SK-N-DZ (cell line): ENCODE results near the gene COMT.

ENCODE experiments used
- DNase-seq: peaks from one replicate; pipeline ENCODE4 v3.0.0-alpha.2; 2015; ENCODE audit warnings: low spot score

COMT gene

GRCh38 chr22:19969141-19969928 is 27.8 kb downstream of the COMT start:
- DNase-seq: no peak

GRCh38 chr22:19970031-19970478 is 28.5 kb downstream of the COMT start:
- no peak for DNase-seq

- peak; percentile 62 for DNase-seq
Measured at GRCh38 chr22:19970479-19971275, 29.1 kb downstream of the COMT start.

GRCh38 chr22:19971276-19972124 is 29.9 kb downstream of the COMT start:
- no peak for DNase-seq

- no peak for DNase-seq
Measured at GRCh38 chr22:19972251-19972650, 30.7 kb downstream of the COMT start.

GRCh38 chr22:19972652-19973550 is 31.3 kb downstream of the COMT start:
- DNase-seq: no peak

GRCh38 chr22:19973551-19974267 is 32.1 kb downstream of the COMT start:
- no peak for DNase-seq

GRCh38 chr22:19974268-19974861 is 32.8 kb downstream of the COMT start:
- peak; percentile 88 for DNase-seq

- no peak for DNase-seq
Measured at GRCh38 chr22:19974935-19975706, 33.5 kb downstream of the COMT start.

- no peak for DNase-seq
Measured at GRCh38 chr22:19975707-19976035, 34.1 kb downstream of the COMT start.

- no peak for DNase-seq
Measured at GRCh38 chr22:19976671-19977070, 35.1 kb downstream of the COMT start.

GRCh38 chr22:19977296-19978243 is 36.0 kb downstream of the COMT start:
- DNase-seq: no peak

GRCh38 chr22:19978748-19979147 is 37.2 kb downstream of the COMT start:
- no peak for DNase-seq

- DNase-seq: no peak
Measured at GRCh38 chr22:19979712-19980493, 38.3 kb downstream of the COMT start.

GRCh38 chr22:19980766-19981165 is 39.2 kb downstream of the COMT start:
- no peak for DNase-seq

- DNase-seq: no peak
Measured at GRCh38 chr22:19981171-19981960, 39.8 kb downstream of the COMT start.
